H1 (cell line): ENCODE measurements around the gene PNLDC1. TPM values are rescaled to one million over a fixed set of nuclear protein-coding genes. Genes with fewer than 3 reads are reported as not detected.

Source experiments
- CTCF ChIA-PET: fragments of 300-600 bp; sonication (Branson Sonifier 250); formaldehyde crosslinking; loops from one replicate; lab custom pipeline; 2021; ENCODE audit not compliant: partially characterized antibody; lab: Charles Lee
- POLR2A ChIA-PET: fragments of 300-600 bp; sonication (Branson Sonifier 250); formaldehyde crosslinking; loops from one replicate; lab custom pipeline; 2021; ENCODE audit warnings: inconsistent platforms; ENCODE audit not compliant: partially characterized antibody; lab: Charles Lee
- DNase-seq, 2 experiments: peaks; one replicate each; pipeline versions ENCODE4 v3.0.0 to v3.0.0-alpha.2; 2010 to 2022; ENCODE audit warnings: low spot score in 2 of 2, low read depth in 1 of 2, mixed read lengths in 1 of 2
- FAIRE-seq: peaks from 2 replicates; lab custom pipeline; 2011; peaks lifted over from hg19 to GRCh38; lab: Jason Lieb, UNC
- H2AFZ ChIP-seq: 2 replicates; pipeline ENCODE4 v1.8.1; 2012; ENCODE audit warnings: low read length, inconsistent platforms
- H2AK5ac ChIP-seq: 2 replicates; pipeline ENCODE4 v1.6.1; 2013; ENCODE audit warnings: low read depth, low read length
- H2BK120ac ChIP-seq: replicated peaks from 2 replicates; pipeline ENCODE3; 2013; ENCODE audit warnings: low read depth, low read length, inconsistent platforms
- H2BK12ac ChIP-seq: 2 replicates; pipeline ENCODE4 v1.6.1; 2013; ENCODE audit warnings: low read depth, low read length
- H2BK15ac ChIP-seq: 2 replicates; pipeline ENCODE4 v1.6.1; 2013; ENCODE audit warnings: low read length
- H2BK20ac ChIP-seq: 2 replicates; pipeline ENCODE4 v1.6.1; 2013; ENCODE audit warnings: low read length
- H2BK5ac ChIP-seq: 2 replicates; pipeline ENCODE4 v1.6.1; 2013; ENCODE audit warnings: low read depth, low read length
- H3K14ac ChIP-seq: 2 replicates; pipeline ENCODE4 v1.6.1; 2013; ENCODE audit warnings: inconsistent platforms; ENCODE audit not compliant: insufficient read length
- H3K18ac ChIP-seq: 2 replicates; pipeline ENCODE4 v1.6.1; 2013; ENCODE audit warnings: low read length; ENCODE audit errors: extremely low read depth
- H3K23ac ChIP-seq: 2 replicates; pipeline ENCODE4 v1.6.1; 2013; ENCODE audit warnings: inconsistent platforms; ENCODE audit not compliant: insufficient read length
- H3K23me2 ChIP-seq: 2 replicates; pipeline ENCODE4 v1.6.1; 2013; ENCODE audit warnings: low read depth, low read length
- H3K27ac ChIP-seq: 2 replicates; pipeline ENCODE4 v1.6.1; 2011; ENCODE audit warnings: low read depth, low read length, inconsistent platforms
- H3K27me3 ChIP-seq, 4 experiments: replicated peaks in 1 of 4; 1 replicate in 1 of 4; 2 replicates in 3 of 4; pipeline versions ENCODE4 v1.6.1 to v1.8.1; 2011 to 2013; ENCODE audit warnings: low read length in 3 of 4, mild to moderate bottlenecking in 3 of 4, inconsistent platforms in 2 of 4, mixed read lengths in 2 of 4, moderate library complexity in 1 of 4; ENCODE audit not compliant: control insufficient read depth in 3 of 4, insufficient read depth in 3 of 4; ENCODE audit errors: extremely low read depth in 1 of 4
- H3K36me3 ChIP-seq, 4 experiments: 2 replicates each; pipeline versions ENCODE4 v1.6.1 to v1.8.1; 2011 to 2013; ENCODE audit warnings: mild to moderate bottlenecking in 4 of 4, low read length in 3 of 4, moderate library complexity in 2 of 4, control low read depth in 1 of 4, inconsistent platforms in 1 of 4; ENCODE audit not compliant: insufficient read depth in 4 of 4, control insufficient read depth in 2 of 4
- H3K4ac ChIP-seq: replicated peaks from 2 replicates; pipeline ENCODE3; 2013; ENCODE audit warnings: low read length, low read depth, mixed read lengths, inconsistent platforms; ENCODE audit not compliant: insufficient read length
- H3K4me1 ChIP-seq, 4 experiments: replicated peaks in 1 of 4; 1 replicate in 1 of 4; 2 replicates in 3 of 4; pipeline versions ENCODE4 v1.6.1 to v1.8.1; 2011 to 2013; ENCODE audit warnings: low read length in 3 of 4, inconsistent platforms in 2 of 4, mixed read lengths in 1 of 4; ENCODE audit not compliant: insufficient read depth in 4 of 4, control insufficient read depth in 3 of 4
- H3K4me2 ChIP-seq, 2 experiments: 2 replicates each; pipeline versions ENCODE4 v1.6.1 to v1.8.1; 2011 to 2013; ENCODE audit warnings: low read depth in 2 of 2, low read length in 2 of 2, control low read depth in 1 of 2, inconsistent platforms in 1 of 2, mild to moderate bottlenecking in 1 of 2; ENCODE audit not compliant: insufficient read depth in 1 of 2
- H3K4me3 ChIP-seq, 4 experiments: fragments of 200-600, 300-600 bp in 1 of 4; sonication (generic), shearing (Covaris generic), sonication (Bioruptor Twin) in 1 of 4; 2 replicates each; pipeline versions ENCODE4 v1.5.1 to v1.8.1; 2011 to 2016; ENCODE audit warnings: low read length in 4 of 4, low read depth in 3 of 4, control low read depth in 2 of 4, inconsistent platforms in 2 of 4, mild to moderate bottlenecking in 2 of 4, mixed read lengths in 1 of 4, moderate library complexity in 1 of 4; ENCODE audit not compliant: insufficient read depth in 2 of 4; ENCODE audit errors: extremely low read depth in 1 of 4
- H3K56ac ChIP-seq: replicated peaks from 2 replicates; pipeline ENCODE3; 2013; ENCODE audit warnings: low read depth, mild to moderate bottlenecking, mixed read lengths, low read length, inconsistent platforms; ENCODE audit not compliant: insufficient read length
- H3K79me1 ChIP-seq: 2 replicates; pipeline ENCODE4 v1.6.1; 2013; ENCODE audit warnings: low read depth, low read length, control low read depth
- H3K79me2 ChIP-seq, 2 experiments: 2 replicates each; pipeline versions ENCODE4 v1.6.1 to v1.8.1; 2012 to 2013; ENCODE audit warnings: low read length in 2 of 2, mild to moderate bottlenecking in 2 of 2, inconsistent platforms in 1 of 2; ENCODE audit not compliant: insufficient read depth in 2 of 2, control insufficient read depth in 1 of 2
- H3K9ac ChIP-seq, 4 experiments: replicated peaks in 1 of 4; 1 replicate in 1 of 4; 2 replicates in 3 of 4; pipeline versions ENCODE4 v1.6.1 to v1.8.1; 2011 to 2013; ENCODE audit warnings: low read depth in 3 of 4, low read length in 3 of 4, control low read depth in 2 of 4, mild to moderate bottlenecking in 2 of 4, moderate library complexity in 2 of 4, inconsistent platforms in 1 of 4; ENCODE audit errors: extremely low read depth in 1 of 4
- H3K9me3 ChIP-seq, 2 experiments: 2 replicates each; pipeline versions ENCODE4 v1.6.1 to v1.8.1; 2012 to 2013; ENCODE audit warnings: mild to moderate bottlenecking in 2 of 2, moderate library complexity in 2 of 2, control low read depth in 1 of 2, inconsistent platforms in 1 of 2, low read depth in 1 of 2, low read length in 1 of 2, mixed read lengths in 1 of 2; ENCODE audit not compliant: insufficient read depth in 2 of 2
- H4K20me1 ChIP-seq, 2 experiments: replicated peaks in 1 of 2; 2 replicates each; pipeline versions ENCODE3 to v1.8.1; 2011 to 2013; ENCODE audit warnings: inconsistent platforms in 2 of 2, low read length in 2 of 2, mild to moderate bottlenecking in 1 of 2; ENCODE audit not compliant: insufficient read depth in 2 of 2, control insufficient read depth in 1 of 2
- H4K5ac ChIP-seq: 2 replicates; pipeline ENCODE4 v1.6.1; 2013; ENCODE audit warnings: low read length, low read depth, mixed read lengths, inconsistent platforms; ENCODE audit not compliant: insufficient read length
- H4K8ac ChIP-seq: 2 replicates; pipeline ENCODE4 v1.8.0; 2013; ENCODE audit warnings: mild to moderate bottlenecking, moderate library complexity, low read length, inconsistent platforms; ENCODE audit not compliant: insufficient read depth; ENCODE audit errors: extremely low read depth
- H4K91ac ChIP-seq: replicated peaks from 2 replicates; pipeline ENCODE3; 2013; ENCODE audit warnings: low read length, mixed read lengths, inconsistent platforms; ENCODE audit not compliant: insufficient read length
- ASH2L ChIP-seq: fragments of 200-600, 300-600 bp; sonication (generic); IDR thresholded peaks from one replicate; pipeline ENCODE4 v1.7.1; 2017; ENCODE audit warnings: low read length
- ATF2 ChIP-seq: IDR thresholded peaks from 2 replicates; pipeline ENCODE4 v1.6.1; 2012; ENCODE audit warnings: low read length, inconsistent platforms
- CBX8 ChIP-seq: fragments of 300-800, 300-1000 bp; sonication (generic); IDR thresholded peaks from 2 replicates; pipeline ENCODE4 v1.7.1; 2016; ENCODE audit warnings: low read depth, low read length, borderline replicate concordance
- CREB1 ChIP-seq: IDR thresholded peaks from 2 replicates; pipeline ENCODE4 v1.6.1; 2012; ENCODE audit warnings: inconsistent platforms
- CTBP2 ChIP-seq: IDR thresholded peaks from 2 replicates; pipeline ENCODE4 v1.7.0; 2011; ENCODE audit warnings: borderline replicate concordance, mild to moderate bottlenecking, moderate library complexity, mixed read lengths, low read length; ENCODE audit not compliant: insufficient read depth, insufficient read length
- GTF2F1 ChIP-seq: IDR thresholded peaks from 2 replicates; pipeline ENCODE4 v1.6.1; 2012; ENCODE audit warnings: low read depth, low read length, improper control_type of control experiment, borderline replicate concordance
- HDAC6 ChIP-seq: IDR thresholded peaks from one replicate; pipeline ENCODE4 v1.7.1; 2012; ENCODE audit warnings: low read depth, mild to moderate bottlenecking, inconsistent platforms, low read length, moderate library complexity
- NRF1 ChIP-seq: IDR thresholded peaks from 2 replicates; pipeline ENCODE4 v1.6.1; 2011; ENCODE audit warnings: mild to moderate bottlenecking, low read depth, low read length, improper control_type of control experiment
- POLR2AphosphoS5 ChIP-seq: IDR thresholded peaks from 2 replicates; pipeline ENCODE4 v1.6.1; 2011; ENCODE audit warnings: low read depth, low read length
- RAD21 ChIP-seq, 2 experiments: IDR thresholded peaks in 1 of 2; conservative IDR thresholded peaks in 1 of 2; 2 replicates each; pipeline ENCODE4 v1.6.1; 2011; ENCODE audit warnings: low read depth in 2 of 2, low read length in 2 of 2, improper control_type of control experiment in 1 of 2, inconsistent platforms in 1 of 2, mild to moderate bottlenecking in 1 of 2, moderate library complexity in 1 of 2
- RFX5 ChIP-seq: IDR thresholded peaks from 2 replicates; pipeline ENCODE4 v1.6.1; 2011; ENCODE audit warnings: low read depth, low read length, improper control_type of control experiment, borderline replicate concordance
- TAF1 ChIP-seq: IDR thresholded peaks from 2 replicates; pipeline ENCODE4 v1.6.1; 2011; ENCODE audit warnings: mild to moderate bottlenecking, low read depth, low read length
- YY1 ChIP-seq: IDR thresholded peaks from 2 replicates; pipeline ENCODE4 v1.6.1; 2011; ENCODE audit warnings: low read depth, mild to moderate bottlenecking, low read length
- WGBS, 2 experiments: shearing (Covaris generic) in 1 of 2; methylation state at CpG; one replicate each; pipeline versions ENCODE4 v1.1.6 to v1.1.7; 2013 to 2015; ENCODE audit warnings: low lambda C conversion rate in 2 of 2, mixed read lengths in 2 of 2, inconsistent platforms in 1 of 2, low coverage in 1 of 2, missing lambda C conversion rate in 1 of 2; ENCODE audit not compliant: insufficient replicate concordance in 2 of 2, insufficient coverage in 1 of 2, insufficient read length in 1 of 2; ENCODE audit errors: extremely low coverage in 1 of 2, missing lambda C conversion rate in 1 of 2; 5-methylcytosine and 5-hydroxymethylcytosine counted together
- polyA plus RNA-seq, 7 experiments: library from polyadenylated mRNA; depleted of rRNA in 3 of 7; stranded (reverse) in 5 of 7; unstranded in 2 of 7; fragments of >200 nt in 5 of 7; fragments of 200-250 nt in 2 of 7; gene quantifications; 1 replicate in 5 of 7; 2 replicates in 1 of 7; 4 replicates in 1 of 7; pipeline versions ENCODE4 v1.2.1 to v1.2.3, GENCODE V29; 2011 to 2013; ENCODE audit warnings: missing spikeins in 2 of 7, mixed read lengths in 2 of 7
- total RNA-seq: library from RNA; stranded (reverse); fragmentation: NEBNext Ultra II Directional; extraction: Animal tissue kit (Norgen Biotek cat#: 25700); gene quantifications from 2 replicates; pipeline ENCODE4 v1.2.1, GENCODE V29; 2021

PNLDC1 gene
- total and polyA plus RNA-seq, 2 of the 8 experiments (the other 6 are each of a cell fraction or from before 2014, with no cell fraction given): 0.15 to 0.34 TPM

- Histone ChIP-seq H3K27me3 (no peaks in the 10 kb centered on the region), H2BK5ac (no peak overlapping the region), H4K5ac (no peak overlapping the region), H3K4me3 (no peak overlapping the region), H2BK20ac (no peak overlapping the region), H3K9ac (no peak overlapping the region), H3K23ac (no peak overlapping the region), H4K8ac (no peak overlapping the region), H3K4me1 (peaks cover 0 to 11% (median 5%) of the 10 kb centered on the region in 4 experiments; a peak in 5 of 7 replicates), H2BK12ac (peak overlapping the region; percentile 17; the same call in 1 of the 2 replicates), H2AFZ (no peak overlapping the region), H4K20me1 (peaks cover 0 to 2% of the 10 kb centered on the region in 2 experiments), H3K14ac (no peak overlapping the region), H3K4ac (no peak overlapping the region), H3K4me2 (no peak overlapping the region), H3K79me1 (no peaks in the 10 kb centered on the region), H3K56ac (no peak overlapping the region), H2BK120ac (no peak overlapping the region), H2AK5ac (no peak overlapping the region; the same call in 1 of the 2 replicates), H3K36me3 (no peaks in the 10 kb centered on the region), H3K79me2 (no peaks in the 10 kb centered on the region), H3K23me2 (no peaks in the 10 kb centered on the region), H2BK15ac (no peak overlapping the region), H4K91ac (no peak overlapping the region), H3K27ac (no peak overlapping the region), H3K9me3 (no peaks in the 10 kb centered on the region), H3K18ac (no peak overlapping the region)
- ChIA-PET POLR2A (interaction anchor here (0.8 to 1.5 kb wide), 2 partner anchors 31 to 49 kb away, joined by 3 to 7 read pairs; partner anchors contain the start of gene MRPL18), CTCF (interaction anchor here (0.9 to 2.1 kb wide), 3 partner anchors 10 to 16 kb away, joined by 3 to 14 read pairs (median 6); no protein-coding TSS in a partner anchor)
- no peak for FAIRE-seq
- no peak for DNase-seq
- WGBS, 2 experiments: 89% methylated on average over 10 of the region's 10 CpGs; no CpG with 5 or more reads in 1 of the 2 experiments
- no peak for TF ChIP-seq HDAC6
- TF ChIP-seq GTF2F1: no peak
- TF ChIP-seq CBX8: no peak
- TF ChIP-seq POLR2AphosphoS5: no peak
- no peak for TF ChIP-seq CREB1
- TF ChIP-seq ATF2: no peak
- no peak for TF ChIP-seq CTBP2
- no peak for TF ChIP-seq NRF1
- TF ChIP-seq RAD21 (IDR thresholded peaks at IDR 0.05 in 1 of 2, conservative IDR thresholded peaks at IDR 0.05 in 1 of 2; ENCODE audit: low read depth in 2 of 2, low read length in 2 of 2): no peak
- no peak for TF ChIP-seq RFX5
- TF ChIP-seq YY1: no peak
- TF ChIP-seq ASH2L: no peak
- no peak for TF ChIP-seq TAF1
Measured at GRCh38 chr6:159821726-159822125, 21.6 kb downstream of the PNLDC1 start.
